Measurements from ENCODE around the gene CERK. TPM values are rescaled to one million over a fixed set of nuclear protein-coding genes. Genes with fewer than 3 reads are reported as not detected.
A peak's percentile ranks its signal among the peaks of the same experiment; 100 is the strongest.

Gene CERK
- total and polyA plus RNA-seq, 2 of the 13 experiments (the other 11 are each of a cell fraction or from before 2014, with no cell fraction given): 40.3 to 41.9 TPM

DNA sequence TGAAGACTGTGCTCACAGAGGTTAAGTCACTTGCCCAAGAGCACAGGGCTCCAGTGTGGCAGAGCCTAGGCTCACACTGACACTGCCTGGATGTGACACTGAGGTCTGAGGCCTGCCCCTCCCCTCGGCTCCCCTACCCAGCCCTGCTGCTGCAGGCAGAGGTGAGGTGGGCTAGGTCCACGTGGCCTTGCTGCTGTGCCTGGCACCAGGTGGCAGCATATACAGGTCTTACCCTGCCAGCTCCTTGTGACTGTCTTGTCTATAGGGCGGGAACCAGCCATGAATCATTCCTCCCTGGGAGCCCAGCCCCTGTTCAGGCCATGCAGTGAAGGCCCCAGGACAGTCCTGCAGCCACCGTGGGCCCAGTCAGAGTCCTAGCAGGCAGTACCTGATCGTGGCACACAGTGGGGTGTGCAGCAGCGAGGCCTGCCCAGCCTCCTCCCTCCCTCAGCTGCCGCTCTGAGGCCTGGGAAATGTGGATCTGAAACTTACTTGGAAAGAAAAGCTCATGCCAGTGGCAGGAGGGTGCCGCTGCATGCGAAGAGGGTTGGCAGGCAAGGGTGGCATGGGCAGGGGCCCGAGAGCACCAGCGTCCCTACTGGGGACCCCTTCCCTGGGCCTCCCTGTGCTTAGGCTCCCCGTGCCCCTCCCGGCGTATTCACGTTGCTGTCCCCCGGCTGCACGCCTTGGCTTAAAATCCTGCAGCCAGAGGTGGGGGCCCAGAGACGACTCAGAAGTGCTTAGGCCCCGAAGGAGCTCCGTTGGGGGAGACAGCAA, 1.2 kb upstream of the CERK start (continued):
- TF ChIP-seq ZNF615 (CRISPR knock-in tag; IDR thresholded peaks at IDR 0.05; ENCODE audit: borderline replicate concordance) (no peak), ZNF44 (CRISPR knock-in tag; IDR thresholded peaks at IDR 0.05) (no peak), ETV5 (CRISPR knock-in tag; IDR thresholded peaks at IDR 0.05; ENCODE audit: borderline replicate concordance) (0 out of 2 replicates have a peak, but pooled peaks have one; percentile 44), MED13 (CRISPR knock-in tag; IDR thresholded peaks at IDR 0.05) (no peak), ZNF83 (CRISPR knock-in tag; IDR thresholded peaks at IDR 0.05; ENCODE audit: borderline replicate concordance) (no peak), SALL2 (CRISPR knock-in tag; IDR thresholded peaks at IDR 0.05) (no peak), LCORL (IDR thresholded peaks at IDR 0.05) (no peak), LCORL (CRISPR knock-in tag; IDR thresholded peaks at IDR 0.05) (peak; percentile 78), ZNF468 (CRISPR knock-in tag; IDR thresholded peaks at IDR 0.05) (no peak), ZSCAN9 (CRISPR knock-in tag; IDR thresholded peaks at IDR 0.05; ENCODE audit: borderline replicate concordance) (no peak), ZNF263 (CRISPR knock-in tag; IDR thresholded peaks at IDR 0.05) (0 out of 2 replicates have a peak, but pooled peaks have one; percentile 0), ZFP41 (CRISPR knock-in tag; IDR thresholded peaks at IDR 0.05; ENCODE audit: borderline replicate concordance) (no peak), KLF11 (CRISPR knock-in tag; IDR thresholded peaks at IDR 0.05) (no peak), THYN1 (CRISPR knock-in tag; IDR thresholded peaks at IDR 0.05; ENCODE audit: borderline replicate concordance, low read depth) (no peak), ZNF205 (CRISPR knock-in tag; IDR thresholded peaks at IDR 0.05) (no peak), AKAP8 (CRISPR knock-in tag; IDR thresholded peaks at IDR 0.05) (no peak), ZSCAN12 (CRISPR knock-in tag; IDR thresholded peaks at IDR 0.05) (no peak)
- TF ChIP-seq, protein P1, sequence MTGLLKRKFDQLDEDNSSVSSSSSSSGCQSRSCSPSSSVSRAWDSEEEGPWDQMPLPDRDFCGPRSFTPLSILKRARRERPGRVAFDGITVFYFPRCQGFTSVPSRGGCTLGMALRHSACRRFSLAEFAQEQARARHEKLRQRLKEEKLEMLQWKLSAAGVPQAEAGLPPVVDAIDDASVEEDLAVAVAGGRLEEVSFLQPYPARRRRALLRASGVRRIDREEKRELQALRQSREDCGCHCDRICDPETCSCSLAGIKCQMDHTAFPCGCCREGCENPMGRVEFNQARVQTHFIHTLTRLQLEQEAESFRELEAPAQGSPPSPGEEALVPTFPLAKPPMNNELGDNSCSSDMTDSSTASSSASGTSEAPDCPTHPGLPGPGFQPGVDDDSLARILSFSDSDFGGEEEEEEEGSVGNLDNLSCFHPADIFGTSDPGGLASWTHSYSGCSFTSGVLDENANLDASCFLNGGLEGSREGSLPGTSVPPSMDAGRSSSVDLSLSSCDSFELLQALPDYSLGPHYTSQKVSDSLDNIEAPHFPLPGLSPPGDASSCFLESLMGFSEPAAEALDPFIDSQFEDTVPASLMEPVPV (CRISPR knock-in tag; IDR thresholded peaks at IDR 0.05): peak; percentile 57; the same call in 1 of the 2 replicates
- TF ChIP-seq, protein P2, sequence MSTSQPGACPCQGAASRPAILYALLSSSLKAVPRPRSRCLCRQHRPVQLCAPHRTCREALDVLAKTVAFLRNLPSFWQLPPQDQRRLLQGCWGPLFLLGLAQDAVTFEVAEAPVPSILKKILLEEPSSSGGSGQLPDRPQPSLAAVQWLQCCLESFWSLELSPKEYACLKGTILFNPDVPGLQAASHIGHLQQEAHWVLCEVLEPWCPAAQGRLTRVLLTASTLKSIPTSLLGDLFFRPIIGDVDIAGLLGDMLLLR (CRISPR knock-in tag; IDR thresholded peaks at IDR 0.05): peak; percentile 35; the same call in 1 of the 2 replicates
- TF ChIP-seq, protein P3, sequence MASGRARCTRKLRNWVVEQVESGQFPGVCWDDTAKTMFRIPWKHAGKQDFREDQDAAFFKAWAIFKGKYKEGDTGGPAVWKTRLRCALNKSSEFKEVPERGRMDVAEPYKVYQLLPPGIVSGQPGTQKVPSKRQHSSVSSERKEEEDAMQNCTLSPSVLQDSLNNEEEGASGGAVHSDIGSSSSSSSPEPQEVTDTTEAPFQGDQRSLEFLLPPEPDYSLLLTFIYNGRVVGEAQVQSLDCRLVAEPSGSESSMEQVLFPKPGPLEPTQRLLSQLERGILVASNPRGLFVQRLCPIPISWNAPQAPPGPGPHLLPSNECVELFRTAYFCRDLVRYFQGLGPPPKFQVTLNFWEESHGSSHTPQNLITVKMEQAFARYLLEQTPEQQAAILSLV (CRISPR knock-in tag; IDR thresholded peaks at IDR 0.05; ENCODE audit: borderline replicate concordance): peak; percentile 65; the same call in 1 of the 2 replicates
- TF ChIP-seq, protein P4, sequence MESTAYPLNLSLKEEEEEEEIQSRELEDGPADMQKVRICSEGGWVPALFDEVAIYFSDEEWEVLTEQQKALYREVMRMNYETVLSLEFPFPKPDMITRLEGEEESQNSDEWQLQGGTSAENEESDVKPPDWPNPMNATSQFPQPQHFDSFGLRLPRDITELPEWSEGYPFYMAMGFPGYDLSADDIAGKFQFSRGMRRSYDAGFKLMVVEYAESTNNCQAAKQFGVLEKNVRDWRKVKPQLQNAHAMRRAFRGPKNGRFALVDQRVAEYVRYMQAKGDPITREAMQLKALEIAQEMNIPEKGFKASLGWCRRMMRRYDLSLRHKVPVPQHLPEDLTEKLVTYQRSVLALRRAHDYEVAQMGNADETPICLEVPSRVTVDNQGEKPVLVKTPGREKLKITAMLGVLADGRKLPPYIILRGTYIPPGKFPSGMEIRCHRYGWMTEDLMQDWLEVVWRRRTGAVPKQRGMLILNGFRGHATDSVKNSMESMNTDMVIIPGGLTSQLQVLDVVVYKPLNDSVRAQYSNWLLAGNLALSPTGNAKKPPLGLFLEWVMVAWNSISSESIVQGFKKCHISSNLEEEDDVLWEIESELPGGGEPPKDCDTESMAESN (CRISPR knock-in tag; conservative IDR thresholded peaks at IDR 0.05): peak; percentile 80; the same call in 1 of the 2 replicates
- TF ChIP-seq, protein P5, sequence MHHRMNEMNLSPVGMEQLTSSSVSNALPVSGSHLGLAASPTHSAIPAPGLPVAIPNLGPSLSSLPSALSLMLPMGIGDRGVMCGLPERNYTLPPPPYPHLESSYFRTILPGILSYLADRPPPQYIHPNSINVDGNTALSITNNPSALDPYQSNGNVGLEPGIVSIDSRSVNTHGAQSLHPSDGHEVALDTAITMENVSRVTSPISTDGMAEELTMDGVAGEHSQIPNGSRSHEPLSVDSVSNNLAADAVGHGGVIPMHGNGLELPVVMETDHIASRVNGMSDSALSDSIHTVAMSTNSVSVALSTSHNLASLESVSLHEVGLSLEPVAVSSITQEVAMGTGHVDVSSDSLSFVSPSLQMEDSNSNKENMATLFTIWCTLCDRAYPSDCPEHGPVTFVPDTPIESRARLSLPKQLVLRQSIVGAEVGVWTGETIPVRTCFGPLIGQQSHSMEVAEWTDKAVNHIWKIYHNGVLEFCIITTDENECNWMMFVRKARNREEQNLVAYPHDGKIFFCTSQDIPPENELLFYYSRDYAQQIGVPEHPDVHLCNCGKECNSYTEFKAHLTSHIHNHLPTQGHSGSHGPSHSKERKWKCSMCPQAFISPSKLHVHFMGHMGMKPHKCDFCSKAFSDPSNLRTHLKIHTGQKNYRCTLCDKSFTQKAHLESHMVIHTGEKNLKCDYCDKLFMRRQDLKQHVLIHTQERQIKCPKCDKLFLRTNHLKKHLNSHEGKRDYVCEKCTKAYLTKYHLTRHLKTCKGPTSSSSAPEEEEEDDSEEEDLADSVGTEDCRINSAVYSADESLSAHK (CRISPR knock-in tag; IDR thresholded peaks at IDR 0.05; ENCODE audit: borderline replicate concordance): no peak

Data from HepG2 (cell line).